Cardiac muscle cell (in vitro differentiated cells and primary cell): Measurements from ENCODE around the gene APLNR. TPM values are rescaled to one million over a fixed set of nuclear protein-coding genes. Genes with fewer than 3 reads are reported as not detected.
A peak's percentile ranks its signal among the peaks of the same experiment; 100 is the strongest.
"Not testable (repeated sequence)": the region's sequence is repeated elsewhere in the genome, so short reads cannot be mapped to it uniquely, and the experiment has no call there.

Experiments used
- DNase-seq, 2 donors: peaks; one replicate each; pipeline versions ENCODE4 v3.0.0 to v3.0.0-alpha.2; 2010 to 2017; ENCODE audit warnings: low read depth in 1 of 2, low spot score in 1 of 2
- H3K27ac ChIP-seq: fragments of 200-600 bp; sonication (generic); 2 replicates; pipeline ENCODE4 v1.5.1; 2016
- H3K27me3 ChIP-seq: fragments of 200-600 bp; sonication (generic); 2 replicates; pipeline ENCODE4 v1.6.0; 2016; ENCODE audit warnings: control low read depth
- H3K36me3 ChIP-seq: fragments of 200-600 bp; sonication (generic); 2 replicates; pipeline ENCODE4 v1.5.1; 2016; ENCODE audit warnings: control low read depth
- H3K4me1 ChIP-seq: fragments of 200-600 bp; sonication (generic); 2 replicates; pipeline ENCODE4 v1.8.1; 2017; ENCODE audit warnings: low read depth, mild to moderate bottlenecking, mixed run types
- H3K4me3 ChIP-seq: fragments of 200-600 bp; sonication (generic); 2 replicates; pipeline ENCODE4 v1.5.1; 2016; ENCODE audit warnings: mild to moderate bottlenecking
- H3K9me3 ChIP-seq: fragments of 200-600 bp; sonication (generic); 2 replicates; pipeline ENCODE4 v1.5.1; 2017; ENCODE audit warnings: low read depth, mild to moderate bottlenecking, control low read depth
- CTCF ChIP-seq: IDR thresholded peaks from 2 replicates; pipeline ENCODE4 v1.5.1; 2012; ENCODE audit warnings: low read depth, mild to moderate bottlenecking, low read length
- polyA plus RNA-seq: library from polyadenylated mRNA; unstranded; fragments of >200 nt; fragmentation: Nextera tagmentation; extraction: Ambion mirVana; gene quantifications from 2 replicates; pipeline ENCODE4 v1.2.1, GENCODE V29; 2016
- total RNA-seq: library from RNA; depleted of rRNA; stranded (reverse); fragments of >200 nt; gene quantifications from 2 replicates; pipeline ENCODE4 v1.2.3, GENCODE V29; 2016

Gene APLNR
- 9.8 and 16.0 TPM in 2 replicates for total RNA-seq
- polyA plus RNA-seq: 7.2 and 13.6 TPM in 2 replicates

- peak within 1 kb of the TSS; percentile 24 for H3K27ac ChIP-seq
- peak within 1 kb of the TSS; percentile 21 for H3K4me3 ChIP-seq
- TF ChIP-seq CTCF: no peak
- H3K27me3 ChIP-seq: no peaks in the 10 kb centered on the region
- H3K4me1 ChIP-seq: peaks cover 61% of the 10 kb centered on the region
- no peaks in the 10 kb centered on the region for H3K9me3 ChIP-seq
- H3K36me3 ChIP-seq: no peaks in the 10 kb centered on the region
- DNase-seq: peak; percentile 35 to 52
Observed at GRCh38 chr11:57237204-57237681, at the start of gene APLNR. TSS of gene APLNR (minus strand) at chr11:57237250. CDS start at chr11:57237004, 246 bp downstream.

DNA sequence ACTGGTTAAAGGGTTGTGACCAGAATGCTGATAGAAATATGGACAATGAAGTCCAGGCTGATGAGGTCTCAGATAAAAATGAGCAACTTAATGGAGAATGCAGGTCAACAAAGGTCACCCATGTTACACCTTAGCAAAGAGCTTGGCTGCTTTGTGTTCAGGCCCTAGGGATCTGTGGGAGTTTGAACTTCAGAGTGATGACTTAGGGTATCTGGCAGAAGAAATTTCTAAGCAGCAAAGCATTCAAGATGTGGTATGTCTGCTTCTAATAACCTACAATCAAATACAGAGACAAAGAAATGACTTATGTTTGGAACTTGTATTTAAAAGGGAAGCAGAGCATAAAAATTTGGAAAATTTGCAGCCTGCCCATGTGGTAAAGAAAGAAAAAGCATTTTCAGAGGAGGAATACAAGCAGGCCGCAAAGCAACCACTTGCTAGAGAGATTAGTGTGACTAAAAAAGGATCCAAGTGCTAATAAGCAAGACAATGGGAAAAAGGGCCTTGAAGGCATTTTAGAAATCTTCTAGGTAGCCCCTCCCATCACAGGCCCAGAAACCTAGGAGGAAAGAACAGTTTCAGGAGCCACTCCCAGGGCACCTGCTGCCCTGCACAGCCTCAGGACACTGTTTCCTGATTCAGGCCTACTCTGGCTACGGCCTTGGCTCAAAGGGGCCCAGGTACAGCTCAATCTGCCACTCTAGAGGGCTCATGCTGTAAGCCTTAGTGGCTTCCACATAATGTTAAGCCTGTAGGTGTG lies 46.4 kb upstream of the APLNR start:
- no peak overlapping the region for H3K4me3 ChIP-seq
- no peak for DNase-seq
- H3K9me3 ChIP-seq: no peaks in the 10 kb centered on the region
- H3K4me1 ChIP-seq: peaks cover 3% of the 10 kb centered on the region
- TF ChIP-seq CTCF: no peak
- no peaks in the 10 kb centered on the region for H3K36me3 ChIP-seq
- H3K27ac ChIP-seq: no peak overlapping the region
- no peaks in the 10 kb centered on the region for H3K27me3 ChIP-seq

DNA sequence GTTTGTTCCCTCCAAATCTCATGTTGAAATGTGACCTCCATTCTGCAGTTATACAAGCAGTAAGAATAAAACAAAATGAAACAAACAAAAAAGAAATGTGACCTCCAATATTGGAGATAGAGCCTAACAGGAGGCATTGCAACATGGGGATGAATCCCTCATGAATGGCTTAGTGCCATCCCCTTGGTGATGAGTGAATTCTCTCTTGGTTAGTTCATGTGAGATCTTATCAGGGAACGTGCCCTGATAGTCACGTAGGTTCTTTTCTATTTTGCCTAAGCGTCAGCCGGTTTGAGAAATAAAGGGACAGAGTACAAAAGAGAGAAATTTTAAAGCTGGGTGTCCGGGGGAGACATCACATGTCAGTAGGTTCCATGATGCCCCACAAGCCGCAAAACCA lies 44.5 kb upstream of the APLNR start:
- not testable (repeated sequence) for H3K27ac ChIP-seq

GRCh38 chr11:57279116-57279515 lies 42.1 kb upstream of the APLNR start:
- H3K9me3 ChIP-seq: no peaks in the 10 kb centered on the region
- no peaks in the 10 kb centered on the region for H3K27me3 ChIP-seq
- peaks cover 11% of the 10 kb centered on the region for H3K4me1 ChIP-seq
- H3K36me3 ChIP-seq: no peaks in the 10 kb centered on the region
- H3K27ac ChIP-seq: no peak overlapping the region
- TF ChIP-seq CTCF: no peak
- peak in 1 of 2 donors; percentile 67 for DNase-seq
- no peak overlapping the region for H3K4me3 ChIP-seq

More for the DNA sequence above, 44.5 kb upstream of the APLNR start:
- not testable (repeated sequence) for H3K36me3 ChIP-seq, DNase-seq, H3K27me3 ChIP-seq, H3K4me1 ChIP-seq, H3K4me3 ChIP-seq, H3K9me3 ChIP-seq

DNA sequence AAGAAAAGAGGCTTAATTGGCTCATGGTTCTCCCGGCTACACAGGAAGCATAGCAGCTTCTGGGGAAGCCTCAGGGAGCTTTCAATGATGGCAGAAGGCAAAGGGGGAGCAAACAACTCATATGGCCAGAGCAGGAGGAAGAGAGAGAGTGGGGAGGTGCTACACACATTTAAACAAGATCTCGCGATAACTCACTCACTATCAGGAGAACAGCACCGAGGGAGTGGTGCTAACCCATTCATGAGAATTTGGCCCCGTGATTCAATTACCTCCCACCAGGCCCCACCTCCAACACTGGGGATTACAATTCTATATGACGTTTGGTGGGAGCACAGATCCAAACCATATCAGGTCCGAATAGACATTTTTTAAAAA lies 41.7 kb upstream of the APLNR start:
- peak in 1 of 2 donors; percentile 23 for DNase-seq
- H3K4me3 ChIP-seq: no peak overlapping the region
- peaks cover 11% of the 10 kb centered on the region for H3K4me1 ChIP-seq
- no peaks in the 10 kb centered on the region for H3K9me3 ChIP-seq
- no peaks in the 10 kb centered on the region for H3K36me3 ChIP-seq
- TF ChIP-seq CTCF: no peak
- H3K27me3 ChIP-seq: no peaks in the 10 kb centered on the region
- no peak overlapping the region for H3K27ac ChIP-seq
